ENCODE data around the gene RNPEPL1. TPM values are rescaled to one million over a fixed set of nuclear protein-coding genes. Genes with fewer than 3 reads are reported as not detected.

RNPEPL1 gene
- total and polyA plus RNA-seq, 7 donors: 48.8 to 79.6 (median 59.4) TPM

DNA sequence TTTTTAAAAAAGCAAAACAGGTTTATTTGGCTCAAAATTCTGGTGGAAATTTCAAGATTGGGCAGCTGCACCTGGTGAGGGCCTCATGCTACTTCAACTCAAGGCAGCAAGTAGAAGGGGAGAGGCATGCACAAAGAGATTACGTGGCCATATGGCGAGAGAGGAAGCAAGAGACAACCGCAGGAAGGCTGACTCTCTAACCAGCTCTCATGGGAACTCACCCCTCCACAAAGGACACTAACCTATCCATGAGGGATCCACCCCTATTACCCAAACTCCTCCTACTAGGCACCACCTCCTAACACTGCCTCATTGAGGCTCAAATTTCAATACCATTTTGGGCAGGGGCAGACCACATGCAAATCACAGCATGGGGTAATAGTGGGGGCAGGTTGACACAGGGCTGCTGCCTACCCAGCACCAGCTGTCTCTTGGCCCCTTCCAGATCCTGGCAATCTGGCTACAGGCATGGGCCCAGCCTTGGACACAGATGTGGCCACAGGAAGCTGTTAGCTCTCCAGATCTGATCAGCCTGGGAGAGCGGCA is 16.3 kb downstream of the RNPEPL1 start:
- intact Hi-C loops (cut with DNase I): loop anchor here in 1 of 2 donors (2.0 to 10.0 kb wide), 2 partner anchors 14 to 410 kb away; partner anchors contain the start of gene SNED1
- peak overlapping the region; percentile 95 for H3K4me3 ChIP-seq
- peak; percentile 19 to 69 for DNase-seq
- peak; percentile 6 to 46 (median 31) for ATAC-seq
- H3K27me3 ChIP-seq (ENCODE audit: insufficient read depth in 3 of 3, low read length in 2 of 3): no peaks in the 10 kb centered on the region
- H3K36me3 ChIP-seq (ENCODE audit: insufficient read depth in 1 of 2, low read depth in 1 of 2): peaks cover 0 to 6% of the 10 kb centered on the region in 2 donors
- peak overlapping the region; percentile 99 for H3K27ac ChIP-seq
- peaks cover 37% of the 10 kb centered on the region for H3K4me1 ChIP-seq
- WGBS, 3 donors: 34 to 47% (median 43%) methylated on average over 4 of the region's 4 CpGs
- H3K9me3 ChIP-seq: peaks cover 4% of the 10 kb centered on the region
- TF ChIP-seq, protein P1, sequence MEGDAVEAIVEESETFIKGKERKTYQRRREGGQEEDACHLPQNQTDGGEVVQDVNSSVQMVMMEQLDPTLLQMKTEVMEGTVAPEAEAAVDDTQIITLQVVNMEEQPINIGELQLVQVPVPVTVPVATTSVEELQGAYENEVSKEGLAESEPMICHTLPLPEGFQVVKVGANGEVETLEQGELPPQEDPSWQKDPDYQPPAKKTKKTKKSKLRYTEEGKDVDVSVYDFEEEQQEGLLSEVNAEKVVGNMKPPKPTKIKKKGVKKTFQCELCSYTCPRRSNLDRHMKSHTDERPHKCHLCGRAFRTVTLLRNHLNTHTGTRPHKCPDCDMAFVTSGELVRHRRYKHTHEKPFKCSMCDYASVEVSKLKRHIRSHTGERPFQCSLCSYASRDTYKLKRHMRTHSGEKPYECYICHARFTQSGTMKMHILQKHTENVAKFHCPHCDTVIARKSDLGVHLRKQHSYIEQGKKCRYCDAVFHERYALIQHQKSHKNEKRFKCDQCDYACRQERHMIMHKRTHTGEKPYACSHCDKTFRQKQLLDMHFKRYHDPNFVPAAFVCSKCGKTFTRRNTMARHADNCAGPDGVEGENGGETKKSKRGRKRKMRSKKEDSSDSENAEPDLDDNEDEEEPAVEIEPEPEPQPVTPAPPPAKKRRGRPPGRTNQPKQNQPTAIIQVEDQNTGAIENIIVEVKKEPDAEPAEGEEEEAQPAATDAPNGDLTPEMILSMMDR (IDR thresholded peaks at IDR 0.05): no peak

DNA sequence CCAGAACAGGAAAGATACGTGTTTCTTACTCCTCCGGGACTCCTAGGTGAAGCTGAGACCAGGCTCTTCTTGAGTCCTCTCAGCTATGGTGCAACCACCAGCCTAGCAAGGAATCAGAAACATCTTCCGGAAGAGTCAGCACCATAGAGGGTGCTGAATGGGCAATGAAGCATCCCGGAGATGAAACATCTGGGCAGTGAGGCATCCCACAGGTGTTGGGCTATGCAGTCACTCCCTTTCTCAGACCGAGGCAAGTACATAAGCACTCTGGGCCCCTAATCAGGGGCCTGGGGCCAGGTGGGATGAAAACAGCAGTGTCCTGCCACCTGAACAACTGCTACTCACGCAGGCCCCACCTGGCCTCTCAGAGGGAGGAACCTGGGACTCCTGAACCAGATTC is 16.8 kb downstream of the RNPEPL1 start:
- peak overlapping the region; percentile 99 for H3K27ac ChIP-seq
- TF ChIP-seq, protein P1 (IDR thresholded peaks at IDR 0.05): no peak
- ATAC-seq (no peak), DNase-seq (peak; percentile 3 to 23)
- H3K4me3 ChIP-seq: peak overlapping the region; percentile 95
- H3K36me3 ChIP-seq (ENCODE audit: insufficient read depth in 1 of 2, low read depth in 1 of 2): peaks cover 0 to 11% of the 10 kb centered on the region in 2 donors
- peaks cover 4% of the 10 kb centered on the region for H3K9me3 ChIP-seq
- 64 to 76% (median 65%) methylated on average over 6 of the region's 6 CpGs for WGBS, 3 donors
- intact Hi-C loops (cut with DNase I): loop anchor here in 1 of 2 donors (2.0 to 10.0 kb wide), 2 partner anchors 14 to 410 kb away; partner anchors contain the start of gene SNED1
- H3K4me1 ChIP-seq: peaks cover 32% of the 10 kb centered on the region
- H3K27me3 ChIP-seq (ENCODE audit: insufficient read depth in 3 of 3, low read length in 2 of 3): no peaks in the 10 kb centered on the region

DNA sequence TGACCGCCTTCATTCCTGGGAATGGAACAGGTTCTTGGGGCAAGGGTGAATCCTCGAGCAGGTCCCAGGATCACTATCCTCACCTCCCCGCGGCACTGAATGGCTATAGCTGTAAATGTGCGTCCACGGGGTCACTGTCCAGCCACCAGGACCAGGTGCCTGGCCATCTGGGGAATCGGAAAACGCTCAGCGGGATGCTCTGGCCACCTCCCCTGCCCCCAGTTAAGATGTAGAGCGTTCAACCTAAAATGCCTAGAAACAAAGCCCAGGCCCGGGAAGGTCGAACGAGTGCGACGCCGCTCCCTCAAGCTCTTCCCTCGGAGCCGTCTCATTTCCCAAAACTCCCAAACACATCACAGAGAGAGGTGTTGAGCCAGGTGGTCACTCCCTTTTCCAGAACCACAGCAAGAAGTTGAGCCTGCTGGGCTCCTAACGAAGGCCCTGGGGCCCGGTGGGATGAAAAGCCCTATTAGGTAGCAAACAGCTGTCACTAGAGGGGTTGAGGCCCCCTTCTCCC is 17.5 kb downstream of the RNPEPL1 start:
- DNase-seq: peak; percentile 13 to 42
- intact Hi-C loops (cut with DNase I): loop anchor here in 1 of 2 donors (2.0 to 10.0 kb wide), 2 partner anchors 15 to 409 kb away; partner anchors contain the start of gene SNED1
- whole genome bisulfite sequencing, 3 donors: 2 to 4% (median 2%) methylated on average over 20 of the region's 20 CpGs

DNA sequence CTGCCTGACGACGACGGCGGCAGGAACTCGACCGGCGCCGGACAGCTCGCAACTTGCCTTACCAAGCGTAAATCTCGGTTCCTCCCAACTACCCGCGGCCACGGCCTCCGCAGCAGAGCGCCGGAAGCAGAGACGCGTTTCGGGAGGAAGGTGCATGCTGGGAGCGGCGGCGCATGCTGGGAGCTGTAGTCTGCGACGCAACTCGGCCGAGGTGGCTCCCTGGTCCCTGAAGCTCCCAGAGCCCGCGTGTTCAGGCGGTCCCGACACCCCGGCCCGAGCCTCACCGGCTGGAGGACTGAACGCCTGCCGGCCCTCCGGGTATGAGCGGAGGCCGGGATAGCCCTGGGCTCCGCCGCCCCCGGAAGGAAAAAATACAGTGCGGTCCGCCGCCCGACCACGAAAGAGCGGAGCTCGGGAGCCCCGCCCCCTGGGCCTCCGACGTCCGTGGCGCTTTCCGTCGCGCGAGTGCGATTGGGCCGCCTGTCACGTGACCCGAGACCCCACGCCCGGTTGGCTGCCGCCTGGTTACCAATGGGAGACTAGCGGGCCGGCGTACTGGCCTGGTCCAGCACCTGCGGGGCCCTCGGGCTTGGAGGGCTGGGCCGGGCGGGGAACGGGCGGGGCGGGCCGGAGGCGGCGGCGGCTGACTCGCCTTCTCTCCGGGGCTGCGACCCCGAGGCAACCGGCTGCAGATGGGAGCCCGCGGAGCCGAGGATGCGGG is 18.1 kb downstream of the RNPEPL1 start, which contains the start of gene CAPN10:
Gene CAPN10, plus strand, starts transcription at position 537 of the 721 bp plus-strand sequence. Its CDS starts 178 bp downstream, at position 715.
- TF ChIP-seq, protein P1 (IDR thresholded peaks at IDR 0.05): no peak
- peak; percentile 99 for DNase-seq
- Histone ChIP-seq H3K27me3 (ENCODE audit: insufficient read depth in 3 of 3, low read length in 2 of 3) (no peaks in the 10 kb centered on the region), H3K36me3 (ENCODE audit: insufficient read depth in 1 of 2, low read depth in 1 of 2) (peaks cover 0 to 21% of the 10 kb centered on the region in 2 donors), H3K27ac (peak within 1 kb of the TSS; percentile 99), H3K4me1 (peaks cover 28% of the 10 kb centered on the region), H3K4me3 (peak within 1 kb of the TSS; percentile 95), H3K9me3 (peaks cover under 1% of the 10 kb centered on the region)
- peak; percentile 95 to 97 (median 96) for ATAC-seq
- intact Hi-C loops (cut with DNase I): loop anchor here in 1 of 2 donors (10.0 kb wide), 1 partner anchor 408 kb away; the partner anchor contains the start of gene SNED1
- WGBS, 3 donors: 0 to 1% (median 1%) methylated on average over 70 to 88 of the region's 88 CpGs

More for the DNA sequence above, 17.5 kb downstream of the RNPEPL1 start:
- Histone ChIP-seq H3K27me3 (ENCODE audit: insufficient read depth in 3 of 3, low read length in 2 of 3) (no peaks in the 10 kb centered on the region), H3K4me1 (peaks cover 28% of the 10 kb centered on the region), H3K9me3 (peaks cover 4% of the 10 kb centered on the region), H3K27ac (peak overlapping the region; percentile 99), H3K4me3 (peak overlapping the region; percentile 95), H3K36me3 (ENCODE audit: insufficient read depth in 1 of 2, low read depth in 1 of 2) (peaks cover 0 to 16% of the 10 kb centered on the region in 2 donors)
- ATAC-seq: no peak
- TF ChIP-seq, protein P1 (IDR thresholded peaks at IDR 0.05): no peak

All from psoas muscle (tissue), 8 donors.